HepG2 (cell line): ENCODE results near the gene MAGI1. TPM values are rescaled to one million over a fixed set of nuclear protein-coding genes. Genes with fewer than 3 reads are reported as not detected.
"Not testable (repeated sequence)": the region's sequence is repeated elsewhere in the genome, so short reads cannot be mapped to it uniquely, and the experiment has no call there.

Experiments used
- ATAC-seq: fragments of 200-7000 bp; cut with Tn5 transposase; 3 replicates; pipeline ENCODE4 v1.9.1; 2020; ENCODE audit warnings: mild to moderate bottlenecking, moderate library complexity
- BruUV-seq: library from RNA; stranded (reverse); fragments of 400-500 nt; replicated peaks from 2 replicates; lab custom pipeline; 2021; lab: Mats Ljungman, UMichigan
- CTCF ChIA-PET: fragments of 300-600 bp; formaldehyde crosslinking; extraction: SDS; loops from one replicate; lab custom pipeline; 2021; ENCODE audit warnings: low total read pairs, inconsistent platforms, low intra/inter-chr PET ratio; lab: Yijun Ruan, JAX
- POLR2A ChIA-PET: fragments of 350-600 bp; sonication (Branson Sonifier 250); formaldehyde crosslinking; loops from one replicate; lab custom pipeline; 2020; ENCODE audit warnings: antibody characterized with exemption, inconsistent platforms; lab: Yijun Ruan, JAX
- DNase-seq: peaks from one replicate; pipeline ENCODE4 v3.0.0-alpha.2; 2015; ENCODE audit warnings: low spot score
- FAIRE-seq: peaks from 3 replicates; lab custom pipeline; 2011; peaks lifted over from hg19 to GRCh38; lab: Jason Lieb, UNC
- H2AFZ ChIP-seq: one replicate; pipeline ENCODE4 v1.6.1; 2011; ENCODE audit warnings: low read length, inconsistent platforms
- H3K27ac ChIP-seq: fragments of 300-600 bp; 3 replicates; pipeline ENCODE4 v1.8.0; 2011; ENCODE audit warnings: mixed run types, mild to moderate bottlenecking, mixed read lengths, low read length, inconsistent platforms; ENCODE audit not compliant: insufficient read depth; ENCODE audit errors: extremely low read length
- H3K27me3 ChIP-seq, 2 experiments: fragments of 200-600 bp in 1 of 2; 2 replicates in 1 of 2; 3 replicates in 1 of 2; pipeline versions ENCODE4 v1.6.0 to v1.8.0; 2011; ENCODE audit warnings: low read length in 2 of 2, mild to moderate bottlenecking in 2 of 2, moderate library complexity in 2 of 2, inconsistent platforms in 1 of 2; ENCODE audit not compliant: insufficient read depth in 2 of 2, control insufficient read depth in 1 of 2
- H3K36me3 ChIP-seq, 2 experiments: fragments of 200-600 bp in 1 of 2; replicated peaks in 1 of 2; 2 replicates in 1 of 2; 3 replicates in 1 of 2; pipeline versions ENCODE4 v1.5.1 to v1.8.0; 2011; ENCODE audit warnings: low read length in 2 of 2, inconsistent platforms in 1 of 2; ENCODE audit not compliant: insufficient read depth in 2 of 2, control insufficient read depth in 1 of 2
- H3K4me1 ChIP-seq: 2 replicates; pipeline ENCODE4 v1.5.1; 2012; ENCODE audit warnings: low read length, inconsistent platforms; ENCODE audit not compliant: insufficient read depth
- H3K4me2 ChIP-seq: 2 replicates; pipeline ENCODE4 v1.6.0; 2011; ENCODE audit warnings: low read depth, low read length, inconsistent platforms
- H3K4me3 ChIP-seq, 3 experiments: fragments of 200-600 bp in 1 of 3; sonication (generic), shearing (Covaris generic) in 1 of 3; replicated peaks in 1 of 3; 2 replicates each; pipeline ENCODE4 v1.5.1; 2011 to 2016; ENCODE audit warnings: low read length in 3 of 3, inconsistent platforms in 2 of 3, low read depth in 2 of 3, mild to moderate bottlenecking in 2 of 3, control low read depth in 1 of 3, mixed read lengths in 1 of 3; ENCODE audit not compliant: insufficient read depth in 1 of 3
- H3K79me2 ChIP-seq: one replicate; pipeline ENCODE4 v1.6.1; 2011; ENCODE audit warnings: low read length, inconsistent platforms; ENCODE audit not compliant: insufficient read depth
- H3K9ac ChIP-seq: 2 replicates; pipeline ENCODE4 v1.6.0; 2011; ENCODE audit warnings: mild to moderate bottlenecking, low read depth, low read length, inconsistent platforms; ENCODE audit not compliant: insufficient read depth
- H3K9me3 ChIP-seq: 2 replicates; pipeline ENCODE4 v1.5.1; 2012; ENCODE audit warnings: mild to moderate bottlenecking, low read length
- H4K20me1 ChIP-seq: 2 replicates; pipeline ENCODE4 v1.6.0; 2011; ENCODE audit warnings: inconsistent platforms, mild to moderate bottlenecking, low read length, moderate library complexity; ENCODE audit not compliant: insufficient read depth
- DR1 ChIP-seq: sonication (generic); formaldehyde crosslinking; IDR thresholded peaks from 2 replicates; pipeline ENCODE4 v1.8.0; 2021; ENCODE audit warnings: mild to moderate bottlenecking, missing genetic modification reagents, inconsistent platforms
- PHF20 ChIP-seq: sonication (generic); formaldehyde crosslinking; IDR thresholded peaks from 2 replicates; pipeline ENCODE4 v1.5.0; 2020; ENCODE audit warnings: mild to moderate bottlenecking, missing genetic modification reagents
- ZFP36L2 ChIP-seq: sonication (generic); formaldehyde crosslinking; IDR thresholded peaks from 2 replicates; pipeline ENCODE4 v1.4.0; 2020; ENCODE audit warnings: missing genetic modification reagents
- ZNF780A ChIP-seq: sonication (generic); formaldehyde crosslinking; IDR thresholded peaks from 2 replicates; pipeline ENCODE4 v1.8.0; 2022; ENCODE audit warnings: mild to moderate bottlenecking, missing genetic modification reagents, moderate library complexity
- WGBS: methylation state at CpG from one replicate; pipeline ENCODE4 v1.1.6; 2017; ENCODE audit warnings: low lambda C conversion rate; 5-methylcytosine and 5-hydroxymethylcytosine counted together
- in situ Hi-C: cut with HindIII; loops from 2 replicates; pipeline ENCODE4 v1.10.0; 2017; ENCODE audit warnings: low pct_unique_long_range_greater_than_20kb; ENCODE audit not compliant: extremely low pct_ligation_motif_present
- intact Hi-C: fragments of 100-400 bp; cut with micrococcal nuclease; formaldehyde crosslinking; loops from one replicate; pipeline ENCODE4 v1.10.0; 2022; ENCODE audit not compliant: unreplicated experiment
- polyA plus RNA-seq, 8 experiments: library from polyadenylated mRNA; depleted of rRNA in 3 of 8; stranded (reverse) in 7 of 8; unstranded in 1 of 8; fragments of >200 nt; fragmentation: Illumina TruSeq in 4 of 8; extraction: Trizol in 4 of 8; gene quantifications; 2 replicates each; pipeline versions ENCODE4 v1.2.1 to v1.2.3, GENCODE V29; 2011 to 2016; ENCODE audit warnings: low read depth in 4 of 8, missing spikeins in 1 of 8, mixed read lengths in 1 of 8; ENCODE audit not compliant: insufficient read depth in 1 of 8
- total RNA-seq, 5 experiments: library from RNA; depleted of rRNA; stranded (reverse); fragments of >200 nt; fragmentation: Illumina TruSeq; extraction: Trizol; gene quantifications; 2 replicates each; pipeline ENCODE4 v1.2.3, GENCODE V29; 2016; ENCODE audit warnings: low read depth in 1 of 5
- TF ChIP-seq, protein P1 (sequence below): sonication (generic); formaldehyde crosslinking; IDR thresholded peaks from 2 replicates; pipeline ENCODE4 v1.9.0; 2021; ENCODE audit warnings: missing genetic modification reagents, borderline replicate concordance
- TF ChIP-seq, protein P2 (sequence below): sonication (generic); formaldehyde crosslinking; IDR thresholded peaks from 2 replicates; pipeline ENCODE4 v1.5.0; 2020; ENCODE audit warnings: missing genetic modification reagents, mild to moderate bottlenecking, borderline replicate concordance
- TF ChIP-seq, protein P3 (sequence below): sonication (generic); formaldehyde crosslinking; IDR thresholded peaks from 2 replicates; pipeline ENCODE4 v1.4.0; 2020; ENCODE audit warnings: missing genetic modification reagents, borderline replicate concordance

The MAGI1 gene
- total and polyA plus RNA-seq, 2 of the 13 experiments (the other 11 are each of a cell fraction or from before 2014, with no cell fraction given): 22.2 to 26.0 TPM

DNA sequence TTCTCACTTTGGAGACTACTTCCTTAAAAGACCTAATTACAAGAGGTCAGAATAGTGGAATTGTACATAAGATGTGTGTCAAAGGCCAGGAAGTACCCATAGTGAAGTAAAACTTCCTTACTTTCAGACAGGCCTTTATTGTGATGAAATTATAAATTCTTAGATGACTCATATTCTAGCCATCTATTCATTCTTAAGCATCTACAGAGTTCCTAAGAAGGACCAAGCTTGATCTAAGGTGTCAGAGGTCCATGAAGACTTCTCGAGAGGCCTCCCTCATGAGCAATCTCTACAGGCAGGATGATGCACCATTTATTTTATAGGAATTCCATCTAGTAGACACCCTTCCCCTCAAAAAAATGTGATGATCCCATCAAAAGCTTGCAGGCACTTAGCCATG, 493.3 kb downstream of the MAGI1 start:
- no peak overlapping the region for H3K9ac ChIP-seq
- in situ Hi-C loops: no loop called here
- no peak for FAIRE-seq
- TF ChIP-seq, protein P1, sequence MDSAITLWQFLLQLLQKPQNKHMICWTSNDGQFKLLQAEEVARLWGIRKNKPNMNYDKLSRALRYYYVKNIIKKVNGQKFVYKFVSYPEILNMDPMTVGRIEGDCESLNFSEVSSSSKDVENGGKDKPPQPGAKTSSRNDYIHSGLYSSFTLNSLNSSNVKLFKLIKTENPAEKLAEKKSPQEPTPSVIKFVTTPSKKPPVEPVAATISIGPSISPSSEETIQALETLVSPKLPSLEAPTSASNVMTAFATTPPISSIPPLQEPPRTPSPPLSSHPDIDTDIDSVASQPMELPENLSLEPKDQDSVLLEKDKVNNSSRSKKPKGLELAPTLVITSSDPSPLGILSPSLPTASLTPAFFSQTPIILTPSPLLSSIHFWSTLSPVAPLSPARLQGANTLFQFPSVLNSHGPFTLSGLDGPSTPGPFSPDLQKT (CRISPR knock-in tag): no peak
- TF ChIP-seq ZNF780A (CRISPR knock-in tag) (no peak), ZFP36L2 (CRISPR knock-in tag) (no peak), PHF20 (CRISPR knock-in tag) (no peak), DR1 (CRISPR knock-in tag) (no peak)
- TF ChIP-seq, protein P2, sequence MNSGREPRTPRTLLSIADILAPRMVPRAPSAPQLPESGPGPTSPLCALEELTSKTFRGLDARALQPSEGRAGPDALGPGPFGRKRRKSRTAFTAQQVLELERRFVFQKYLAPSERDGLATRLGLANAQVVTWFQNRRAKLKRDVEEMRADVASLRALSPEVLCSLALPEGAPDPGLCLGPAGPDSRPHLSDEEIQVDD (CRISPR knock-in tag): no peak
- TF ChIP-seq, protein P3, sequence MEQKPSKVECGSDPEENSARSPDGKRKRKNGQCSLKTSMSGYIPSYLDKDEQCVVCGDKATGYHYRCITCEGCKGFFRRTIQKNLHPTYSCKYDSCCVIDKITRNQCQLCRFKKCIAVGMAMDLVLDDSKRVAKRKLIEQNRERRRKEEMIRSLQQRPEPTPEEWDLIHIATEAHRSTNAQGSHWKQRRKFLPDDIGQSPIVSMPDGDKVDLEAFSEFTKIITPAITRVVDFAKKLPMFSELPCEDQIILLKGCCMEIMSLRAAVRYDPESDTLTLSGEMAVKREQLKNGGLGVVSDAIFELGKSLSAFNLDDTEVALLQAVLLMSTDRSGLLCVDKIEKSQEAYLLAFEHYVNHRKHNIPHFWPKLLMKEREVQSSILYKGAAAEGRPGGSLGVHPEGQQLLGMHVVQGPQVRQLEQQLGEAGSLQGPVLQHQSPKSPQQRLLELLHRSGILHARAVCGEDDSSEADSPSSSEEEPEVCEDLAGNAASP (CRISPR knock-in tag): no peak
- TF ChIP-seq, all 625 proteins: peak for 0
- Histone ChIP-seq H3K36me3 (no peaks in the 10 kb centered on the region; a peak in 1 of 5 replicates), H3K79me2 (no peaks in the 10 kb centered on the region), H3K27ac (no peak overlapping the region), H3K4me3 (no peak overlapping the region), H2AFZ (no peak overlapping the region), H3K9me3 (no peaks in the 10 kb centered on the region), H3K4me2 (no peak overlapping the region), H4K20me1 (peaks cover 42% of the 10 kb centered on the region), H3K27me3 (no peaks in the 10 kb centered on the region), H3K4me1 (peaks cover 10% of the 10 kb centered on the region)
- ChIA-PET CTCF (no interaction called here), POLR2A (no interaction called here)
- no TSS peak for BruUV-seq
- intact Hi-C loops: no loop called here
- WGBS: 92% methylated on average over 1 of the region's 1 CpG
- no peak for ATAC-seq
- DNase-seq: no peak

DNA sequence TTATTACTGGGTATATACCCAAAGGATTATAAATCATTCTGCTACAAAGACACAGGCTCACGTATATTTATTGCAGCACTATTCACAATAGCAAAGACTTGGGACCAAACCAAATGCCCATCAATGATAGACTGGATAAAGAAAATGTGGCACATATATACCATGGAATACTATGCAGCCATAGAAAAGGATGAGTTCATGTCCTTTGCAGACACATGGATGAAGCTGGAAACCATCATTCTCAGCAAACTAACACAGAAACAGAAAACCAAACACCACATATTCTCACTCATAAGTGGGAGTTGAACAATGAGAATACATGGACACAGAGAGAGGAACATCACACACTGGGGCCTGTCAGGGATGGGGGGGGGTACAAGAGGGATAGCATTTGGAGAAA, 495.3 kb downstream of the MAGI1 start:
- H3K9me3 ChIP-seq, CTCF ChIA-PET, ATAC-seq, H3K27ac ChIP-seq, H3K36me3 ChIP-seq, H3K4me2 ChIP-seq, FAIRE-seq, POLR2A ChIA-PET, intact Hi-C loops, DNase-seq, H2AFZ ChIP-seq, in situ Hi-C loops, H3K27me3 ChIP-seq, H3K4me1 ChIP-seq, H3K4me3 ChIP-seq, H3K9ac ChIP-seq, BruUV-seq: not testable (repeated sequence)
- peaks cover 12% of the 10 kb centered on the region for H3K79me2 ChIP-seq
- H4K20me1 ChIP-seq: peaks cover 29% of the 10 kb centered on the region
- 100% methylated on average over 1 of the region's 1 CpG for WGBS
